PFSK-1 (cell line): Measurements from ENCODE around the gene TMEM125.

Source experiments
- FOXP2 ChIP-seq: optimal IDR thresholded peaks from 2 replicates; pipeline ENCODE3; 2011; ENCODE audit warnings: borderline replicate concordance, control low read depth, inconsistent platforms; ENCODE audit not compliant: insufficient read depth; ENCODE audit errors: extremely low read length, extremely low read depth
- POLR2AphosphoS5 ChIP-seq: IDR thresholded peaks from 2 replicates; pipeline ENCODE4 v1.6.1; 2012; ENCODE audit warnings: low read depth, mild to moderate bottlenecking, control low read depth, low read length, moderate library complexity
- SIN3A ChIP-seq: IDR thresholded peaks from 2 replicates; pipeline ENCODE4 v1.6.1; 2012; ENCODE audit warnings: mild to moderate bottlenecking, low read length, moderate library complexity, borderline replicate concordance; ENCODE audit not compliant: insufficient read depth
- TAF1 ChIP-seq: IDR thresholded peaks from 2 replicates; pipeline ENCODE4 v1.6.1; 2012; ENCODE audit warnings: low read length, control low read depth, borderline replicate concordance; ENCODE audit not compliant: insufficient read depth
- TF ChIP-seq, protein P1 (sequence below), 2 experiments: IDR thresholded peaks; 2 replicates each; pipeline versions ENCODE4 v1.6.1 to v1.8.0; 2011 to 2012; ENCODE audit warnings: low read depth in 2 of 2, low read length in 2 of 2, control low read depth in 1 of 2, inconsistent platforms in 1 of 2, mild to moderate bottlenecking in 1 of 2, moderate library complexity in 1 of 2; ENCODE audit not compliant: insufficient read depth in 1 of 2

Gene TMEM125

DNA sequence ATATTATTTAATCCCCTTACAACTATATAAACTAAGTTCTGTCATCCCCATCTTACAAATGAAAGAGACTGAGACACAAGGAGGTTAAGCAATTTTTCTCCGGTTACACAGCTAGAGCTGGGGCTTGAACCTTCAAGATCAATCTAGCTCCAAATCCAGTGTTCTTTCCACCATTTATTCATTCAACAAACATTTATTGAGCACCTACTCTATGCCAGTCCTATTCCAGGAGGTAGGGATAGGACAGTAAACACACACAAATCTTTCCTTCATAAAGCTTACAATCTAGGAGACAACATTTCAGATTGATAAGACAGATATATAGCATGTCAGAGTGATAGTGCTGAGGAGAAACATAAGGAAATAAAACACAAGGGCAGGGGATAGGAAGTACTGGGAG lies 2.9 kb upstream of the TMEM125 start:
- TF ChIP-seq, protein P1, sequence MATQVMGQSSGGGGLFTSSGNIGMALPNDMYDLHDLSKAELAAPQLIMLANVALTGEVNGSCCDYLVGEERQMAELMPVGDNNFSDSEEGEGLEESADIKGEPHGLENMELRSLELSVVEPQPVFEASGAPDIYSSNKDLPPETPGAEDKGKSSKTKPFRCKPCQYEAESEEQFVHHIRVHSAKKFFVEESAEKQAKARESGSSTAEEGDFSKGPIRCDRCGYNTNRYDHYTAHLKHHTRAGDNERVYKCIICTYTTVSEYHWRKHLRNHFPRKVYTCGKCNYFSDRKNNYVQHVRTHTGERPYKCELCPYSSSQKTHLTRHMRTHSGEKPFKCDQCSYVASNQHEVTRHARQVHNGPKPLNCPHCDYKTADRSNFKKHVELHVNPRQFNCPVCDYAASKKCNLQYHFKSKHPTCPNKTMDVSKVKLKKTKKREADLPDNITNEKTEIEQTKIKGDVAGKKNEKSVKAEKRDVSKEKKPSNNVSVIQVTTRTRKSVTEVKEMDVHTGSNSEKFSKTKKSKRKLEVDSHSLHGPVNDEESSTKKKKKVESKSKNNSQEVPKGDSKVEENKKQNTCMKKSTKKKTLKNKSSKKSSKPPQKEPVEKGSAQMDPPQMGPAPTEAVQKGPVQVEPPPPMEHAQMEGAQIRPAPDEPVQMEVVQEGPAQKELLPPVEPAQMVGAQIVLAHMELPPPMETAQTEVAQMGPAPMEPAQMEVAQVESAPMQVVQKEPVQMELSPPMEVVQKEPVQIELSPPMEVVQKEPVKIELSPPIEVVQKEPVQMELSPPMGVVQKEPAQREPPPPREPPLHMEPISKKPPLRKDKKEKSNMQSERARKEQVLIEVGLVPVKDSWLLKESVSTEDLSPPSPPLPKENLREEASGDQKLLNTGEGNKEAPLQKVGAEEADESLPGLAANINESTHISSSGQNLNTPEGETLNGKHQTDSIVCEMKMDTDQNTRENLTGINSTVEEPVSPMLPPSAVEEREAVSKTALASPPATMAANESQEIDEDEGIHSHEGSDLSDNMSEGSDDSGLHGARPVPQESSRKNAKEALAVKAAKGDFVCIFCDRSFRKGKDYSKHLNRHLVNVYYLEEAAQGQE (IDR thresholded peaks at IDR 0.05; ENCODE audit: insufficient read depth in 1 of 2, low read depth in 2 of 2, low read length in 2 of 2), result no peak
- no peak for TF ChIP-seq POLR2AphosphoS5
- TF ChIP-seq SIN3A, result no peak
- no peak for TF ChIP-seq TAF1

DNA sequence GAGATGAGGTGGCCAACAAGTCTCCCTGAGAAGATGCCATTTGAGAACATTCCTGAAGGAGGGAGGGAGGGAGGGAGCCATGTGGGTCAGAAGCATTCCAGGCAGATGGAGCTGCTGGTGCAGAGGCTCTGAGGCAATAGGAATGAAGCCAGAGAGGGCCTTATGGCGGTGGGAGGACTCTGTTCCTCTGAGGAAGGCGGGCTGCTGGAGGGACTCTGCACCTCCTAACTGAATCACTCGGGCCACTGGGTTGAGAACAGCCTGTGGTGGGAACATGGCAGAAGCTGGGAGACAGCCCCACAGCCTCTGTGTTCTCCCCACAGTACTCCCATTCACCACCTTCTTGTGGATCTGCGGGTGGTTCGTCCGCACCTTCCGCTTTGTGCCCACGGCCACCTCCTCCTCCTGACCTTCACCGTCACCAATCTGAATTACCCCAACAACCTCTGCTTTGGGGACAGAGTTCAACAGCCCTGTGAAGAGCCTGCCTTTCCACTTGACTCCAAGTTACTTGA lies 2.4 kb upstream of the TMEM125 start:
- TF ChIP-seq SIN3A (no peak), POLR2AphosphoS5 (no peak), TAF1 (no peak), FOXP2 (no peak)
- TF ChIP-seq, protein P1 (IDR thresholded peaks at IDR 0.05; ENCODE audit: insufficient read depth in 1 of 2, low read depth in 2 of 2, low read length in 2 of 2), result no peak

DNA sequence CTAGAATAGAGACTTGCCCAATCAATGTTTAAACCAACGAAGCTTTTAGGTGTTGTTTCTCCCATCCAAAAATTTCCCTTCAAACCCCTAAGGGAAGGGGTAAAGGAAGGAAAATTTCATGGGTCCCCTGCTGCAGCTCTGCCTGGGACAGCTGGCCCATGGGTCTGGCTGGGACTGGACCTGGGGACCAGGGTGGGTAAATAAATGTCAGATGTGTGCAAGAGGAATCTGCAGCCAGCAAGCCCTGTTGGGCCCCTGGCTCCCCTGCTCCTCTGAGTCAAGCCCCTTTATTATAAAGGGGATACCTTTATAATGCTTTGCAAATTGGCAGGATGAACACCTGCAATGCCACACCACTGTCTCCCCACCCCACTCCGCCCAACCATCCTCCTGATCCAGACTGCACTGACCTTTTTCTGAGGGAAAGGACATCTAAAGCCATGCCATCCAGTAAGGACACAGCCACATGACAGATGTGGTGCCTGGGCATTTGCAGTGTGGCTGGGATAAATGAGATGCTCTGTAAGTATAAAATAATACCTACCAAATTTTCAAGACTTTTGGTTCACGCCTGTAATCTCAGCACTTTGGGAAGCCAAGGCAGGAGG lies 1.9 kb upstream of the TMEM125 start:
- TF ChIP-seq FOXP2 (no peak), SIN3A (no peak)
- TF ChIP-seq, protein P1 (IDR thresholded peaks at IDR 0.05; ENCODE audit: insufficient read depth in 1 of 2, low read depth in 2 of 2, low read length in 2 of 2), result no peak

DNA sequence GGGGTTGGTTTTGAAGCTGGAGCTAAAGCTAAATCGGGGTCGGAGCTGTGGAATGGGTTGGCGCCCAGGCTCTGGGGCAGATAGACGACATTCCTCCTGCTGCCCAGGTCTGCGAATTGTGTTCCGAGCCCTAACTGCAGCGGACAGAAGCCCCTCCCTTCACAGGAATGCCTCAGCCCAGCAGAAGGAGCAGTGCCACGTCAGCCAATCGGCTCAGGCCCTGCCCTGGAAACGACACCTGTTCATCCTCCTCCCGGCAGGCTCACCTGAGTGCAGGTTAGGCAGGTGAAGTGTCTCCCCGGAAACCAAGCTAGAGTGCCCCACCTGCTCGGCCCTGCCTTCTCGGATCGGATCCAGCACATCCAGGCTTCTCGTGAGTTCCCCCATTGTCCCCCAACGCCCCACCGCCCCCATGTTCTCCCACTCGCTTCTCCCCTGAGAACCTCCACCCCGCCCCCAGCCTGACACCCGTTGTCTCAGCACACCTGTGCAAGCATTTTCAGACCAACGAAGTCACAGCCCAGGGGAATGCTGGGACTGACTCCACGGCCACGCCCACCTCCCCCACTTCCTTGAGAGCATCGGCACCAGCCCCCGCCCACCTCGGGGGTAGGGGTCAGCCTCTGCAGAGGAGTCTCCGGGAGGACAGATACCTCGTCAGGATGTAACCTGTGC lies 775 bp downstream of the TMEM125 start:
- TF ChIP-seq FOXP2 (no peak), TAF1 (no peak), SIN3A (no peak), POLR2AphosphoS5 (no peak)
- TF ChIP-seq, protein P1 (IDR thresholded peaks at IDR 0.05; ENCODE audit: insufficient read depth in 1 of 2, low read depth in 2 of 2, low read length in 2 of 2), result no peak
